Vagina (tissue), 2 donors: ENCODE data around the gene AZI2.

Experiments
- CTCF ChIP-seq, 3 experiments: fragments of 450-650 bp in 2 of 3; fragments of 200-600 bp in 1 of 3; sonication (generic) in 1 of 3; IDR thresholded peaks; one replicate each; pipeline ENCODE4 v1.5.1; 2017 to 2019; ENCODE audit warnings: antibody characterized with exemption in 3 of 3, mild to moderate bottlenecking in 2 of 3, moderate library complexity in 2 of 3
- POLR2A ChIP-seq, 2 donors: fragments of 450-650 bp; IDR thresholded peaks; one replicate each; pipeline ENCODE4 v1.6.1; 2017; ENCODE audit warnings: antibody characterized with exemption in 2 of 2, mild to moderate bottlenecking in 2 of 2, moderate library complexity in 2 of 2
- POLR2AphosphoS5 ChIP-seq, 2 donors: sonication (generic); formaldehyde crosslinking; IDR thresholded peaks; one replicate each; pipeline ENCODE4 v1.9.0; 2017; ENCODE audit warnings: antibody characterized with exemption in 2 of 2, mild to moderate bottlenecking in 2 of 2, low read depth in 1 of 2; ENCODE audit not compliant: insufficient read depth in 1 of 2

GRCh38 chr3:28295898-28296490, 52.6 kb downstream of the AZI2 start:
- TF ChIP-seq POLR2AphosphoS5 (IDR thresholded peaks at IDR 0.05; ENCODE audit: insufficient read depth in 1 of 2, low read depth in 1 of 2) (no peak), CTCF (IDR thresholded peaks at IDR 0.05) (no peak), POLR2A (IDR thresholded peaks at IDR 0.05) (no peak)
